Activated naive CD8-positive, alpha-beta T cell (primary cell): Measurements from ENCODE around the gene LGALSL.
A peak's percentile ranks its signal among the peaks of the same experiment; 100 is the strongest.

Source experiments
- H3K27ac Mint-ChIP-seq: one replicate; pipeline ENCODE4 v1.8.0; 2021; ENCODE audit warnings: mixed read lengths
- H3K27me3 Mint-ChIP-seq: one replicate; pipeline ENCODE4 v1.8.0; 2021; ENCODE audit warnings: mixed read lengths
- H3K36me3 Mint-ChIP-seq: one replicate; pipeline ENCODE4 v1.8.0; 2021; ENCODE audit warnings: mixed read lengths
- H3K4me1 Mint-ChIP-seq: one replicate; pipeline ENCODE4 v1.8.0; 2021; ENCODE audit warnings: low read depth, mixed read lengths
- H3K4me3 Mint-ChIP-seq: one replicate; pipeline ENCODE4 v1.8.0; 2021; ENCODE audit warnings: mild to moderate bottlenecking, mixed read lengths
- H3K9me3 Mint-ChIP-seq: one replicate; pipeline ENCODE4 v1.8.0; 2021; ENCODE audit warnings: low read depth, mixed read lengths

Gene LGALSL

GRCh38 chr2:64453770-64454385 lies at the start of gene LGALSL:
Gene LGALSL (plus strand): TSS chr2:64454162. CDS start chr2:64454546, 384 bp downstream.
- Mint-ChIP-seq H3K4me1 (peaks cover 7% of the 10 kb centered on the region), H3K27ac (peak within 1 kb of the TSS; percentile 66), H3K36me3 (no peaks in the 10 kb centered on the region), H3K4me3 (peak within 1 kb of the TSS; percentile 89), H3K27me3 (no peaks in the 10 kb centered on the region), H3K9me3 (no peaks in the 10 kb centered on the region)

GRCh38 chr2:64404743-64405142 lies 49.2 kb upstream of the LGALSL start:
- no peak overlapping the region for H3K27ac Mint-ChIP-seq
- no peaks in the 10 kb centered on the region for H3K4me1 Mint-ChIP-seq
- H3K9me3 Mint-ChIP-seq: no peaks in the 10 kb centered on the region
- no peak overlapping the region for H3K4me3 Mint-ChIP-seq
- no peaks in the 10 kb centered on the region for H3K36me3 Mint-ChIP-seq
- H3K27me3 Mint-ChIP-seq: no peaks in the 10 kb centered on the region

GRCh38 chr2:64405581-64406406 lies 48.2 kb upstream of the LGALSL start:
- H3K4me1 Mint-ChIP-seq: no peaks in the 10 kb centered on the region
- no peaks in the 10 kb centered on the region for H3K9me3 Mint-ChIP-seq
- no peaks in the 10 kb centered on the region for H3K36me3 Mint-ChIP-seq
- H3K27ac Mint-ChIP-seq: no peak overlapping the region
- H3K27me3 Mint-ChIP-seq: no peaks in the 10 kb centered on the region
- no peak overlapping the region for H3K4me3 Mint-ChIP-seq

DNA sequence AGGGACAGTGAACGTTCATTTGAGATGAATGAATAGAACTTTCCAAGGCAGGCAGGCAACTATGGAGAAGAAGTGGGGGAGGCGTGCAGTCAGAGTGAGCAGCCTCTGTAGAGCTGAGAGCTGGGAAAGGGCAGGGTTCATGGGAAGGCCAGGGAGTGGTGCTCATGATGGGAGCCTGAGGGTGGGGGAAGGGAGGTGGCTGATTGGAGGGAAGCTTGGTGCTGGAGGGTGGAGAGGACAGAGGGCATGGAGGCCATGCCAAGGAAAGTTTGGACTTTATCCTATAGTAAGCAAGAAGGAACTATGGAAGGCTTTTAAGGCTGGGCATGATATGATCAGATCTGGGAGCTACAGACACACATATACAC lies 47.6 kb upstream of the LGALSL start:
- H3K9me3 Mint-ChIP-seq: no peaks in the 10 kb centered on the region
- no peak overlapping the region for H3K27ac Mint-ChIP-seq
- H3K4me3 Mint-ChIP-seq: no peak overlapping the region
- no peaks in the 10 kb centered on the region for H3K36me3 Mint-ChIP-seq
- no peaks in the 10 kb centered on the region for H3K27me3 Mint-ChIP-seq
- no peaks in the 10 kb centered on the region for H3K4me1 Mint-ChIP-seq

DNA sequence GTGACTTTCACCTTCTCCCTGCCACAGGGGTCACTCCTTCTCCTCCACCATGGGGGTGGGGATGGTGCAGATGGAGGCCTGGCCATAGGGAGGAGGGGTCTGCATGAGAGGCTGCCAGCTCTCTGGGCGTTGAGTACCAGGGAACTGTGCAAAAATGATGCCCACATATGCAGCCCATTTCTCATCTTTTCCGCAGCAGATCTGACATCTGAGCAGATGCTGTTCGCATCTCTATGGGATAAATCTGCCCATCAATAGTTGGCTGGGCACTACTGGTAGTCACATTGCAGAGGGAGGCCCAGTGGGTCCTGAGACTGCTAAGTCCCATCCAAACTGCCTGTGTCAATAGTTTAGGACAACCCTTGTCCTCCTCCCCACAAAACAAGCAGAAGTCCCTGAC lies 45.9 kb upstream of the LGALSL start:
- H3K27me3 Mint-ChIP-seq: no peaks in the 10 kb centered on the region
- H3K27ac Mint-ChIP-seq: no peak overlapping the region
- no peaks in the 10 kb centered on the region for H3K4me1 Mint-ChIP-seq
- no peaks in the 10 kb centered on the region for H3K36me3 Mint-ChIP-seq
- no peak overlapping the region for H3K4me3 Mint-ChIP-seq
- no peaks in the 10 kb centered on the region for H3K9me3 Mint-ChIP-seq

- Mint-ChIP-seq H3K9me3 (no peaks in the 10 kb centered on the region), H3K4me3 (no peak overlapping the region), H3K36me3 (no peaks in the 10 kb centered on the region), H3K27me3 (no peaks in the 10 kb centered on the region), H3K4me1 (no peaks in the 10 kb centered on the region), H3K27ac (no peak overlapping the region)
Observed at GRCh38 chr2:64410671-64411070, 43.3 kb upstream of the LGALSL start.

- H3K27ac Mint-ChIP-seq: no peak overlapping the region
- no peak overlapping the region for H3K4me3 Mint-ChIP-seq
- no peaks in the 10 kb centered on the region for H3K9me3 Mint-ChIP-seq
- H3K27me3 Mint-ChIP-seq: no peaks in the 10 kb centered on the region
- H3K4me1 Mint-ChIP-seq: no peaks in the 10 kb centered on the region
- H3K36me3 Mint-ChIP-seq: no peaks in the 10 kb centered on the region
Observed at GRCh38 chr2:64412671-64413070, 41.3 kb upstream of the LGALSL start.

DNA sequence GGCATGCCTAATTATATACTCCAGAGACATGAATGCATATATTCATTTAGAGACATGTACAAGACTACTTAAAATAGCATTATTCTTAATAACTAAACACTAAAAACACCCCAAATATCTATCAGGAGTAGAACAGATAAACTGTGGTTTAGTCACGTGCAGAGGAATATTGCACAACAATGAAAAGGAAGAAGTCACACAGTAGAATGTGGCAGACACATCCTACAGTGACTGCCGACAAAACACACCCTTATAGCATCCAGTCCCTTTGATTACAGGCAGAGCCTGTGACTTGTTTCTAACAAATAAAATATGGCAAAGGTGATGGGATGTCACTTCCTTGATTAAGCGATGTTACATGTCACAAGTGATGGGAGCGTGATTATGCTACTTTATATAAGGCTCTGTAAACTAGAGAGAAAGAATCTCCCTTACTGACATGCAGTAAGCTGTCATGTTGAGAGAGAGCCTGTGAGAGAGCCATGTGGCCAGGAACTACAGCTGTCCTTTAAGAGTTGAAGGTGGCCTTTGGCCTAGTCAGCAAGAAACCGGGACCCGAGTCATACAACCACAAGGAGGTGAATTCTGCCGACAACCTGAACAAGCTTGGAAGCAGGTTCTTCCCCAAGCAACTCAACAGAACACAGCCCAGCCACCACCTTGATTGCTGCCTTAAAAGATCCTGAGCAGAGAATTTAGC lies 39.1 kb upstream of the LGALSL start:
- no peaks in the 10 kb centered on the region for H3K27me3 Mint-ChIP-seq
- no peak overlapping the region for H3K4me3 Mint-ChIP-seq
- no peaks in the 10 kb centered on the region for H3K9me3 Mint-ChIP-seq
- H3K27ac Mint-ChIP-seq: no peak overlapping the region
- H3K4me1 Mint-ChIP-seq: no peaks in the 10 kb centered on the region
- H3K36me3 Mint-ChIP-seq: no peaks in the 10 kb centered on the region

- H3K27ac Mint-ChIP-seq: no peak overlapping the region
- no peaks in the 10 kb centered on the region for H3K27me3 Mint-ChIP-seq
- H3K4me1 Mint-ChIP-seq: no peaks in the 10 kb centered on the region
- no peak overlapping the region for H3K4me3 Mint-ChIP-seq
- H3K9me3 Mint-ChIP-seq: no peaks in the 10 kb centered on the region
- H3K36me3 Mint-ChIP-seq: no peaks in the 10 kb centered on the region
Observed at GRCh38 chr2:64417624-64418023, 36.3 kb upstream of the LGALSL start.

DNA sequence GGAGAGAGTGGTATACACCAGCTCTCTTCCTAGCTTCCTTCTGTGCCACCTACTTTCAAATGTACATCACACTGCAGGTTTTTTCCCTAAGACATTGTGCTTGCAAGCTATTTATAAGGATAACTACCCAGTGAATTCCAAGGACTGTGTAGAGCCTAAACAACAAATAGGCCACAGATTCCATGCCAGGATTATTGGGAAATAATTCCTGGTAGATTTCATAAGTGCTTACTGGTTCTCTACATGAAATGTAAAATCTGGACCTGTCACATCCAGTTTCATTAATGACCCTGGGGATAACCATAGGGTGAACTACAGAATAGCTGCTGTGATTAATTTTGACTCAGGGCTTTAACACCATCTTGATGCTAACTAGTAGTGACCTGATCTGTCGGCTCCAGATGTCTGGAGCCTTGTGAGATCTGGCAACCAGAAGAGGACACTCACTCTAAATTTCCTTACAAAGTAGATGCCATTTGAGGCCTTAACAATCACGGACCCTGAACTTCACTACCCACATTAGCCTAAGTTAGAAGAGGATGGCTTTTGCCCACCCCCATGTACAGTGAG lies 34.3 kb upstream of the LGALSL start:
- Mint-ChIP-seq H3K27me3 (no peaks in the 10 kb centered on the region), H3K4me1 (no peaks in the 10 kb centered on the region), H3K36me3 (no peaks in the 10 kb centered on the region), H3K9me3 (no peaks in the 10 kb centered on the region), H3K4me3 (no peak overlapping the region), H3K27ac (no peak overlapping the region)

DNA sequence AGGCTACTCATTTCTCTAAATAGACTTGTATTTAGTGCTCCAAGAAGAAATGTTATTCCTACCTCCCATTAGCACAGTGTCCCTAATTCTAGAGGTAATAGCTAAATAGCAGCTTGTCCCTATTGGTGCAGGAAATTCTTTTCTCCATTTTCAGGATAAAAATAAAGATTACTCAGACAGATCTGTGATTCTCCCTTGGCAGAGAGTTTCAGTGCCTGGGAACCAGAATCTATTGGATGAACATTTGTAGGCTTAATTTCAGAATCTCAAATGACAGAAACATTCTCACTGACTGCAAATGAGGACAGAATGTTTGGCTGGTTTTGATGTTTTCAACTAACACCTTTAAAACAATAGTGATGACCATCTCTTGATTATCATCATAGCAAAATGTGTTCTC lies 33.3 kb upstream of the LGALSL start:
- Mint-ChIP-seq H3K36me3 (no peaks in the 10 kb centered on the region), H3K4me1 (no peaks in the 10 kb centered on the region), H3K27me3 (peaks cover 1% of the 10 kb centered on the region), H3K4me3 (no peak overlapping the region), H3K27ac (no peak overlapping the region), H3K9me3 (no peaks in the 10 kb centered on the region)

GRCh38 chr2:64421201-64421600 lies 32.8 kb upstream of the LGALSL start:
- no peaks in the 10 kb centered on the region for H3K9me3 Mint-ChIP-seq
- no peaks in the 10 kb centered on the region for H3K36me3 Mint-ChIP-seq
- H3K4me3 Mint-ChIP-seq: no peak overlapping the region
- peaks cover 1% of the 10 kb centered on the region for H3K27me3 Mint-ChIP-seq
- H3K27ac Mint-ChIP-seq: no peak overlapping the region
- no peaks in the 10 kb centered on the region for H3K4me1 Mint-ChIP-seq

- Mint-ChIP-seq H3K27ac (no peak overlapping the region), H3K9me3 (no peaks in the 10 kb centered on the region), H3K27me3 (peaks cover 1% of the 10 kb centered on the region), H3K36me3 (no peaks in the 10 kb centered on the region), H3K4me1 (no peaks in the 10 kb centered on the region), H3K4me3 (no peak overlapping the region)
Observed at GRCh38 chr2:64422466-64422865, 31.5 kb upstream of the LGALSL start.

DNA sequence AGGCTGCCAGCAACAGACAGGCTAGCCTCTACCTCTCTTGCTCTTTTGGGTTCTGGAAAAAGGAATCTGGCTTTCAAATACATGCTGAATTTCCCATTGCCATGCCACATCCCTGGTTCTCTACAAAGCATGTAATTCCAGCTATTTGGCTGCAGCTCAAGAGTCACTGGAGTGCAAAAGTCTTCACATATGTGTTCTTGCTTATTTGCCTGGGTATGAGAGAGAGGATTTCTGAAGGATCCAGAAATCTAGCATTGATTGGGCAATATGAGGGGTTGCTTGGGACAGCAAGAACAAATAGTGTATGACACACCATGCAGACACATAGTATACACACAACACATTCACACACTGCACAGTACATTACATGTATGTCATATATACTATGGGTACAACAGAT lies 30.7 kb upstream of the LGALSL start:
- Mint-ChIP-seq H3K4me1 (no peaks in the 10 kb centered on the region), H3K9me3 (no peaks in the 10 kb centered on the region), H3K27me3 (peaks cover 1% of the 10 kb centered on the region), H3K27ac (no peak overlapping the region), H3K4me3 (no peak overlapping the region), H3K36me3 (no peaks in the 10 kb centered on the region)

- Mint-ChIP-seq H3K9me3 (no peaks in the 10 kb centered on the region), H3K27me3 (peaks cover 1% of the 10 kb centered on the region), H3K36me3 (no peaks in the 10 kb centered on the region), H3K27ac (no peak overlapping the region), H3K4me3 (no peak overlapping the region), H3K4me1 (no peaks in the 10 kb centered on the region)
Observed at GRCh38 chr2:64424416-64424987, 29.5 kb upstream of the LGALSL start.
